Aorta (tissue), 5 donors: ENCODE results near the gene TRPC5OS. TPM values are rescaled to one million over a fixed set of nuclear protein-coding genes. Genes with fewer than 3 reads are reported as not detected.

Source experiments
- ATAC-seq: fragments of 200-7000 bp; cut with Tn5 transposase; one replicate; pipeline ENCODE4 v1.9.1; 2022; ENCODE audit warnings: moderate library complexity; ENCODE audit not compliant: low FRiP score
- DNase-seq, 2 donors: peaks; one replicate each; pipeline ENCODE4 v3.0.0-alpha.2; 2020
- H3K27ac ChIP-seq, 2 donors: one replicate each; pipeline ENCODE4 v1.5.1; 2013; ENCODE audit warnings: low read length in 2 of 2, mild to moderate bottlenecking in 2 of 2, moderate library complexity in 2 of 2, control low read depth in 1 of 2, inconsistent platforms in 1 of 2, low read depth in 1 of 2
- H3K27me3 ChIP-seq, 2 donors: one replicate each; pipeline ENCODE4 v1.6.1; 2013; ENCODE audit warnings: control low read depth in 1 of 2, low read length in 1 of 2, mild to moderate bottlenecking in 1 of 2, moderate library complexity in 1 of 2; ENCODE audit not compliant: insufficient read depth in 2 of 2, control insufficient read depth in 1 of 2
- H3K36me3 ChIP-seq, 2 donors: one replicate each; pipeline ENCODE4 v1.6.1; 2013; ENCODE audit warnings: control low read depth in 1 of 2, low read length in 1 of 2, mild to moderate bottlenecking in 1 of 2; ENCODE audit not compliant: insufficient read depth in 2 of 2, control insufficient read depth in 1 of 2
- H3K4me1 ChIP-seq, 2 donors: one replicate each; pipeline ENCODE4 v1.6.1; 2013; ENCODE audit warnings: low read length in 2 of 2, control low read depth in 1 of 2, mild to moderate bottlenecking in 1 of 2, moderate library complexity in 1 of 2; ENCODE audit not compliant: insufficient read depth in 2 of 2, control insufficient read depth in 1 of 2
- H3K4me3 ChIP-seq, 2 donors: one replicate each; pipeline ENCODE4 v1.5.1; 2013; ENCODE audit warnings: low read length in 2 of 2, control low read depth in 1 of 2, mild to moderate bottlenecking in 1 of 2
- H3K9me3 ChIP-seq: one replicate; pipeline ENCODE4 v1.6.1; 2013; ENCODE audit warnings: mild to moderate bottlenecking, low read length; ENCODE audit not compliant: control insufficient read depth
- WGBS, 2 donors: extraction: QIAGEN DNeasy Blood & Tissue Kit; methylation state at CpG; one replicate each; pipeline ENCODE4 v1.1.7; 2013; 5-methylcytosine and 5-hydroxymethylcytosine counted together
- intact Hi-C, 2 donors: fragments of 100-400 bp; cut with DNase I; formaldehyde crosslinking; loops; one replicate each; pipeline versions ENCODE4 v1.14.2 to v1.15.0; 2022
- long read RNA-seq, 2 donors: library from polyadenylated mRNA; unstranded; transcript quantifications; one replicate each; pipeline ENCODE4 v2.0.0, GENCODE V29; 2020 to 2021
- polyA plus RNA-seq, 2 donors: library from polyadenylated mRNA; stranded (reverse); fragments of 200-250 nt; gene quantifications; one replicate each; pipeline ENCODE4 v1.2.3, GENCODE V29; 2013
- total RNA-seq, 2 donors: library from RNA; stranded (reverse); fragmentation: NEBNext Ultra II Directional; extraction: Animal tissue kit (Norgen Biotek cat#: 25700); gene quantifications; one replicate each; pipeline ENCODE4 v1.2.1, GENCODE V29; 2021
- donor health status: healthy with polysubstance abuse.
- donor health status: Bipolar disorder and iron deficiency.
- donor health status: DM: no; HTN: no; CAD: no.
- donor health status: DM: no; HTN: no; CAD: no.
- donor health status: DM: yes; HTN: yes; CAD: no.

Gene TRPC5OS
- total RNA-seq (not detected), polyA plus RNA-seq (not detected)
- long read RNA-seq, donor 1 = 0 reads
- long read RNA-seq, donor 2 = 0 reads

DNA sequence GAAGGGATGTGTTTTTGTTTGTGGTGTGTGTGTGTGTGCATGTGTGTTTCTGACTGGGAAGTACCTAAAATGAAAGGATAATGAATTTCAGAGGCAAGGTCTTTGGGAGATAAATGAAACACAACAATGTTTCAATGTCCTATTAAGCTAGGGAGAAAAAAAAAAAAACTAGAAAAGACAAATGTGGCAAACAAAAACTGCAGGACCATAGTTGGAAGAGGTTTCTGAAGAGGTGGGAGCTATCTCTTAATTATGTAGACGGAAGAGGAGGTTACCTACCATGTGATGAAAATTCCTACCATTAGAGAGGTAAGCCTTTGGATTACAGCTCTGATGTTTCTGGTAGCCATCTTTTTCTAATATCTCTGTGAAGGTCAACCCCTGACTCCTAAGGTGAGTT lies at the start of gene TRPC5OS:
Gene TRPC5OS, plus strand, starts transcription at position 301 of the 400 bp plus-strand sequence. CDS start 25,669 bp downstream, outside the sequence.
- no peak for ATAC-seq
- H3K27ac ChIP-seq = no peak within 1 kb of the TSS
- intact Hi-C loops = loop anchor here in 1 of 2 donors (10.0 kb wide), 1 partner anchor 759 kb away; no protein-coding TSS in a partner anchor

DNA sequence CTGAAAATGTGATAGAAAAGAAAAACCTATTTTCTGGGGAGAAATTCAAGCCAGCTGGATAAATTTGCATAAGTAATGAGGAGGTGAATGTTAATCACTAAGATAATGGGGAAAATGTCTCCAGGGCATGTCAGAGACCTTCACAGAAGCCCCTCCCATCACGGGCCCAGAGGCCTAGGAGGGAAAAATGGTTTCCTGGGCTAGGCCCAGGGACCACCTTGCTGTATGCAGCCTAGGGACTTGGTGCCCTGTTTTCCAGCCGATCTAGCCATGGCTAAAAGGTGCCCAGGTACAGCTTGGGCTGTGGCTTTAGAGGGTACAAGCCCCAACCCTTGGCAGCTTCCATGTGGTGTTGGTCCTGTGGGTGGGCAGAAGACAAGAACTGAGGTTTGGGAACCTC lies 46.6 kb upstream of the TRPC5OS start:
- no peak for DNase-seq
- Histone ChIP-seq H3K4me1 (no peaks in the 10 kb centered on the region), H3K27ac (no peak overlapping the region), H3K9me3 (no peaks in the 10 kb centered on the region), H3K36me3 (no peaks in the 10 kb centered on the region), H3K4me3 (no peak overlapping the region), H3K27me3 (no peaks in the 10 kb centered on the region)
- WGBS, 2 donors = 76 to 90% methylated on average over 2 of the region's 2 CpGs
- intact Hi-C loops = no loop called here
- no peak for ATAC-seq

More for the DNA sequence above, at the start of gene TRPC5OS:
- no peak for DNase-seq
- Histone ChIP-seq H3K9me3 (no peaks in the 10 kb centered on the region), H3K4me3 (no peak within 1 kb of the TSS), H3K36me3 (no peaks in the 10 kb centered on the region), H3K4me1 (no peaks in the 10 kb centered on the region), H3K27me3 (no peaks in the 10 kb centered on the region)
- 67 to 94% methylated on average over 1 of the region's 1 CpG for WGBS, 2 donors

DNA sequence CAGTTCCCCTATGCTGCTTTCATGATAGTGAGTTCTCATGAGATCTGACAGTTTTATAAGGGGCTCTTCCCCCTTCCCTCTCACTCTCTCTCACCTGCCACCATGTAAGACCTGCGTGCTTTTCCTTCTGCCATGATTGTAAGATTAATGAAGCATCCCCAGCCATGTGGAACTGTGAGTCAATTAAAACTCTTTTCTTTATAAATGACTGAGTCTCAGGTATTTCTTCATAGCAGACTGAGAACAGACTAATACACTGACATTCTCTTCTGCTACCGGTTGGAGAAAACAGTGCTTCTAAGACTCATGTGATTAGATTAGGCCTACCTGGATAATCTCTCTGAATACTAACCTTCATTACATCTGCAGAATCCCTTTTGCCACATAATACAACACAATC lies 45.4 kb upstream of the TRPC5OS start:
- no peaks in the 10 kb centered on the region for H3K4me1 ChIP-seq
- no peak overlapping the region for H3K27ac ChIP-seq
- ATAC-seq (no peak), DNase-seq (no peak)
- 81 to 90% methylated on average over 2 of the region's 2 CpGs for WGBS, 2 donors
- intact Hi-C loops = no loop called here
- no peaks in the 10 kb centered on the region for H3K27me3 ChIP-seq
- no peaks in the 10 kb centered on the region for H3K9me3 ChIP-seq
- H3K4me3 ChIP-seq = no peak overlapping the region
- H3K36me3 ChIP-seq = no peaks in the 10 kb centered on the region

DNA sequence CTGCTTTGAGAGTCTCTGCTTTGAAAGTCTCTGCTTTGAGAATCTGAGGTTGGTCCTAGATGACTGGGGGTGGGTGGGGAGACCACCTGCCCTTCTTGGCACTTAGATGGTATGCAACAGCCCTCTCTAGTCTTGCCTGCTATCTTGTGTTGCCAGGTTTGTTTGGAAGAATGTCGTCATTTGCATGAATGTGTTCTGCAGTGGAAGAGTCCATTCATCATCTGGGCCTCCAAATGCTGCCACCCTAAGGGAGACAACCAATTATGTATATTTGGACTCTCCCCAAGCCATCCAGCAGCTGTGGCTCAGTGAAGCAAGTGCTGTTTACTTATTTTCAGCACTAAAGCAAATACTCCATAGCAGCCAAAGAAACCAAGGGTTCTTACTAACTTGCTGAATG lies 44.6 kb upstream of the TRPC5OS start:
- 52 to 70% methylated on average over 1 of the region's 1 CpG for WGBS, 2 donors
- no peaks in the 10 kb centered on the region for H3K27me3 ChIP-seq
- H3K27ac ChIP-seq = no peak overlapping the region
- no peaks in the 10 kb centered on the region for H3K4me1 ChIP-seq
- intact Hi-C loops = no loop called here
- no peaks in the 10 kb centered on the region for H3K9me3 ChIP-seq
- ATAC-seq (no peak), DNase-seq (no peak)
- H3K36me3 ChIP-seq = no peaks in the 10 kb centered on the region
- H3K4me3 ChIP-seq = no peak overlapping the region

DNA sequence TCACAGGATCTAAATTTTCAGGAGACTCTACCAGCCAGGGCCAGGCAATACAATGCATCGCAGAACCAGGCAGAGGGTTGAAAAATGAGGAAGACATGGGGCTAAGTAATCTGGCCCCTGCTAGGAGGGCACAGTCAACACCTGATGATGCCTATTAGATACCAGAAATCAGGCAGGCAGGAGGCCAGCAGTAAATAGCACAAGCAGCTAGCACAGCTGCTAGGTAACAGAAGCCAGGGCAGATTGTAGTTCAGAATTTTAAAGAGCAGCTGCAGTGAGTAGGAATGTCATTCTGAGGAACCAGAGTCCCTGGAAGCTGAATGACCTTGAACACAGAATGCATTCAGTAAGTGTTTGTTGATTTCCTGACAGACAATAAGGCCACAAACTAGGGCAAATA lies 38.8 kb upstream of the TRPC5OS start:
- Histone ChIP-seq H3K27ac (no peak overlapping the region), H3K4me3 (no peak overlapping the region), H3K27me3 (peaks cover 0 to 4% of the 10 kb centered on the region in 2 donors), H3K4me1 (no peaks in the 10 kb centered on the region), H3K36me3 (no peaks in the 10 kb centered on the region), H3K9me3 (no peaks in the 10 kb centered on the region)
- ATAC-seq = no peak
- 88 to 96% methylated on average over 1 of the region's 1 CpG for WGBS, 2 donors
- DNase-seq = no peak
- intact Hi-C loops = no loop called here

- DNase-seq (no peak), ATAC-seq (no peak)
- no peak overlapping the region for H3K27ac ChIP-seq
- intact Hi-C loops = no loop called here
- no peaks in the 10 kb centered on the region for H3K27me3 ChIP-seq
- H3K9me3 ChIP-seq = no peaks in the 10 kb centered on the region
- no peaks in the 10 kb centered on the region for H3K36me3 ChIP-seq
- H3K4me1 ChIP-seq = no peaks in the 10 kb centered on the region
- WGBS, 2 donors = 44 to 57% methylated on average over 4 of the region's 4 CpGs
- H3K4me3 ChIP-seq = no peak overlapping the region
These were observed 28.4 kb upstream of the TRPC5OS start for GRCh38 chrX:111847491-111848133.

GRCh38 chrX:111848541-111848940 lies 27.4 kb upstream of the TRPC5OS start:
- DNase-seq = no peak
- Histone ChIP-seq H3K4me3 (no peak overlapping the region), H3K36me3 (no peaks in the 10 kb centered on the region), H3K4me1 (no peaks in the 10 kb centered on the region), H3K9me3 (no peaks in the 10 kb centered on the region), H3K27ac (no peak overlapping the region), H3K27me3 (no peaks in the 10 kb centered on the region)
- no peak for ATAC-seq
- intact Hi-C loops = no loop called here
- WGBS, 2 donors = 77 to 90% methylated on average over 5 of the region's 5 CpGs

DNA sequence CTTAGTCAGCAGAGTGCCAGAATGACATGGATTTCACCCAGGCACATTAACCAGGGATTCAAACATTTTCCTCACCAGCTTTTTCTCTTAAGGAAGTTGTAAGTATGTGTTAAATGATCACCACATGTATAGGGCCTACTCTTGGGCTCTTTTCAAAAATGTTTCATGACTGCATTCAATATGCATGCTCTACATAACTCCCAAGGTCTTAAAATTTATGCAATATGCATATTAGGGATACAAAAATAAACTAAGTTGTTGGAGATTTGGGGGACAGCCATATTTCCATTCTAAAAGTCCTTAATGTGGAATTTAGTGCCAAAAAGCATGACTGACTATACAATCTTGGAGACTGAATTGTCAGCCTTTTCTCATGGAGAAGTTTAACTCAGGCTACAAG lies 25.0 kb upstream of the TRPC5OS start:
- H3K4me1 ChIP-seq = no peaks in the 10 kb centered on the region
- DNase-seq (no peak), ATAC-seq (no peak)
- no peak overlapping the region for H3K27ac ChIP-seq
- H3K36me3 ChIP-seq = no peaks in the 10 kb centered on the region
- no peaks in the 10 kb centered on the region for H3K27me3 ChIP-seq
- H3K9me3 ChIP-seq = no peaks in the 10 kb centered on the region
- intact Hi-C loops = no loop called here
- H3K4me3 ChIP-seq = no peak overlapping the region
